K562 (cell line): Measurements from ENCODE around the gene P2RX3. TPM values are rescaled to one million over a fixed set of nuclear protein-coding genes. Genes with fewer than 3 reads are reported as not detected.

Experiments
- BCLAF1 ChIP-seq, 2 experiments: fragments of 450-650 bp in 1 of 2; IDR thresholded peaks; 2 replicates each; pipeline ENCODE4 v1.6.1; 2011 to 2017; ENCODE audit warnings: low read depth in 2 of 2, antibody characterized with exemption in 1 of 2, borderline replicate concordance in 1 of 2, low read length in 1 of 2, mild to moderate bottlenecking in 1 of 2, mixed read lengths in 1 of 2; ENCODE audit not compliant: control insufficient read depth in 1 of 2
- BRF2 ChIP-seq: IDR thresholded peaks from 3 replicates; pipeline ENCODE4 v1.6.1; 2011; ENCODE audit warnings: borderline replicate concordance, mild to moderate bottlenecking; ENCODE audit not compliant: insufficient read length, insufficient read depth
- C11orf30 ChIP-seq: fragments of 450-650 bp; IDR thresholded peaks from 2 replicates; pipeline ENCODE4 v1.6.1; 2016; ENCODE audit warnings: low read depth, mild to moderate bottlenecking
- EGR1 ChIP-seq: fragments of 450-650 bp; conservative IDR thresholded peaks from 2 replicates; pipeline ENCODE4 v1.6.1; 2017; ENCODE audit warnings: mild to moderate bottlenecking
- HINFP ChIP-seq: fragments of 450-650 bp; conservative IDR thresholded peaks from 2 replicates; pipeline ENCODE4 v1.6.1; 2016; ENCODE audit warnings: missing genetic modification characterization, low read depth, mild to moderate bottlenecking, control low read depth, missing compliant biosample characterization
- MCM7 ChIP-seq, 2 experiments: fragments of 450-650 bp; IDR thresholded peaks; 2 replicates each; pipeline ENCODE4 v1.6.1; 2016 to 2018
- MECOM ChIP-seq: fragments of 250-450 bp; sonication (Bioruptor Pico); IDR thresholded peaks from 2 replicates; pipeline ENCODE4 v1.8.0; 2022; ENCODE audit warnings: inconsistent platforms
- NFE2 ChIP-seq: IDR thresholded peaks from 2 replicates; pipeline ENCODE4 v1.6.1; 2014; ENCODE audit warnings: antibody characterized with exemption, low read depth
- TRIM25 ChIP-seq: fragments of 450-650 bp; IDR thresholded peaks from 2 replicates; pipeline ENCODE4 v1.7.0; 2016; ENCODE audit warnings: borderline replicate concordance
- ZEB2 ChIP-seq: fragments of 450-650 bp; IDR thresholded peaks from 2 replicates; pipeline ENCODE4 v1.6.1; 2016
- ZNF133 ChIP-seq: fragments of 250-450 bp; sonication (Bioruptor Pico); IDR thresholded peaks from 2 replicates; pipeline ENCODE4 v1.4.0; 2020; ENCODE audit warnings: mild to moderate bottlenecking
- polyA plus RNA-seq, 8 experiments: library from polyadenylated mRNA; depleted of rRNA in 4 of 8; stranded (reverse) in 5 of 8; unstranded in 3 of 8; fragments of >200 nt; fragmentation: Nextera tagmentation in 2 of 8; fragmentation: Illumina TruSeq in 1 of 8; extraction: Ambion mirVana in 2 of 8; extraction: Trizol in 1 of 8; gene quantifications; 2 replicates each; pipeline versions ENCODE4 v1.2.1 to v1.2.3, GENCODE V29; 2011 to 2014; ENCODE audit warnings: inconsistent platforms in 1 of 8, missing spikeins in 1 of 8
- total RNA-seq, 7 experiments: library from RNA; depleted of rRNA in 6 of 7; stranded (reverse); fragments of >200 nt in 6 of 7; fragmentation: Illumina TruSeq in 2 of 7; extraction: Trizol in 2 of 7; gene quantifications; 2 replicates each; pipeline versions ENCODE4 v1.2.1 to v1.2.3, GENCODE V29; 2011 to 2021; ENCODE audit warnings: low replicate concordance in 1 of 7

Gene P2RX3
- total and polyA plus RNA-seq, 9 of the 15 experiments (the other 6 are each of a cell fraction or from before 2014, with no cell fraction given), result not detected

- TF ChIP-seq BCLAF1 (IDR thresholded peaks at IDR 0.05; ENCODE audit: borderline replicate concordance in 1 of 2, control insufficient read depth in 1 of 2, low read depth in 2 of 2, low read length in 1 of 2) (no peak), BRF2 (no peak), HINFP (tag) (no peak), NFE2 (peak; percentile 46; the same call in 1 of the 2 replicates), EGR1 (no peak), ZEB2 (peak; percentile 40; the same call in 1 of the 2 replicates), MECOM (CRISPR knock-in tag) (no peak), TRIM25 (no peak), MCM7 (IDR thresholded peaks at IDR 0.05) (no peak), C11orf30 (peak; percentile 27; the same call in 1 of the 2 replicates), ZNF133 (CRISPR knock-in tag) (no peak)
Measured at GRCh38 chr11:57368106-57368844, 30.1 kb downstream of the P2RX3 start (continued).
